ENCODE measurements around the gene TBCA.

GRCh38 chr5:77795846-77796245 is 19.7 kb upstream of the TBCA start:
- TF ChIP-seq CTCF (IDR thresholded peaks at IDR 0.05) (no peak), POLR2A (IDR thresholded peaks at IDR 0.05) (no peak)
